ENCODE results near the gene PIGBOS1. TPM values are rescaled to one million over a fixed set of nuclear protein-coding genes. Genes with fewer than 3 reads are reported as not detected.
A peak's percentile ranks its signal among the peaks of the same experiment; 100 is the strongest.

Gene PIGBOS1
- total RNA-seq, 1 donor from 2014 or later: 8.9 TPM

GRCh38 chr15:55276324-55276723 lies 42.6 kb downstream of the PIGBOS1 start:
- H2AFZ ChIP-seq (ENCODE audit: low read depth, low read length): no peak overlapping the region
- no peak overlapping the region for H3K4me3 ChIP-seq (ENCODE audit: insufficient read depth, low read depth, low read length)

GRCh38 chr15:55270291-55270690 lies 48.6 kb downstream of the PIGBOS1 start:
- H3K36me3 Mint-ChIP-seq (ENCODE audit: low read depth, unreplicated experiment): peaks cover 3% of the 10 kb centered on the region
- H3K27me3 ChIP-seq (ENCODE audit: insufficient read depth, low read length): no peaks in the 10 kb centered on the region
- no peaks in the 10 kb centered on the region for H3K36me3 ChIP-seq (ENCODE audit: insufficient read depth, low read length)
- H3K9me3 ChIP-seq (ENCODE audit: insufficient read depth, low read depth, low read length): no peaks in the 10 kb centered on the region
- TF ChIP-seq EZH2 (IDR thresholded peaks at IDR 0.05; ENCODE audit: insufficient read depth, low read length): no peak
- TF ChIP-seq CTCF (IDR thresholded peaks at IDR 0.05; ENCODE audit: insufficient read depth, low read depth, low read length): no peak
- no peak overlapping the region for H3K4me3 ChIP-seq (ENCODE audit: insufficient read depth, low read depth, low read length)
- H3K27ac Mint-ChIP-seq (ENCODE audit: unreplicated experiment): no peak overlapping the region
- no peaks in the 10 kb centered on the region for H3K9me3 Mint-ChIP-seq (ENCODE audit: unreplicated experiment)
- no peak overlapping the region for H3K9ac ChIP-seq (ENCODE audit: low read length)
- peaks cover 16% of the 10 kb centered on the region for H3K4me1 Mint-ChIP-seq (ENCODE audit: low read depth, unreplicated experiment)
- no peak for DNase-seq (ENCODE audit: low read depth)
- H4K20me1 ChIP-seq (ENCODE audit: insufficient read depth, low read length): no peaks in the 10 kb centered on the region
- peaks cover 16% of the 10 kb centered on the region for H3K79me2 ChIP-seq (ENCODE audit: insufficient read depth, low read length)
- no peak overlapping the region for H3K27ac ChIP-seq (ENCODE audit: low read depth, low read length)
- H2AFZ ChIP-seq (ENCODE audit: low read depth, low read length): no peak overlapping the region
- H3K4me1 ChIP-seq (ENCODE audit: insufficient read depth, low read length): peaks cover 20% of the 10 kb centered on the region
- no peak for FAIRE-seq
- H3K4me3 Mint-ChIP-seq (ENCODE audit: unreplicated experiment): no peak overlapping the region
- no peaks in the 10 kb centered on the region for H3K27me3 Mint-ChIP-seq (ENCODE audit: low read depth, unreplicated experiment)
- no peak overlapping the region for H3K4me2 ChIP-seq (ENCODE audit: low read length)

More at GRCh38 chr15:55276324-55276723, 42.6 kb downstream of the PIGBOS1 start:
- DNase-seq (ENCODE audit: low read depth) (no peak), FAIRE-seq (no peak)
- Mint-ChIP-seq H3K27ac (ENCODE audit: unreplicated experiment) (no peak overlapping the region), H3K36me3 (ENCODE audit: low read depth, unreplicated experiment) (peaks cover 3% of the 10 kb centered on the region), H3K4me1 (ENCODE audit: low read depth, unreplicated experiment) (peaks cover 22% of the 10 kb centered on the region), H3K4me3 (ENCODE audit: unreplicated experiment) (no peak overlapping the region), H3K9me3 (ENCODE audit: unreplicated experiment) (no peaks in the 10 kb centered on the region), H3K27me3 (ENCODE audit: low read depth, unreplicated experiment) (no peaks in the 10 kb centered on the region)
- Histone ChIP-seq H3K9me3 (ENCODE audit: insufficient read depth, low read depth, low read length) (no peaks in the 10 kb centered on the region), H3K79me2 (ENCODE audit: insufficient read depth, low read length) (peaks cover 29% of the 10 kb centered on the region), H3K4me1 (ENCODE audit: insufficient read depth, low read length) (peaks cover 13% of the 10 kb centered on the region), H3K36me3 (ENCODE audit: insufficient read depth, low read length) (no peaks in the 10 kb centered on the region), H3K27me3 (ENCODE audit: insufficient read depth, low read length) (no peaks in the 10 kb centered on the region), H3K9ac (ENCODE audit: low read length) (no peak overlapping the region), H3K4me2 (ENCODE audit: low read length) (no peak overlapping the region), H4K20me1 (ENCODE audit: insufficient read depth, low read length) (peaks cover 7% of the 10 kb centered on the region), H3K27ac (ENCODE audit: low read depth, low read length) (no peak overlapping the region)
- TF ChIP-seq EZH2 (IDR thresholded peaks at IDR 0.05; ENCODE audit: insufficient read depth, low read length): no peak
- TF ChIP-seq CTCF (IDR thresholded peaks at IDR 0.05; ENCODE audit: insufficient read depth, low read depth, low read length): no peak

- Histone ChIP-seq H3K27me3 (ENCODE audit: insufficient read depth, low read length) (no peaks in the 10 kb centered on the region), H2AFZ (ENCODE audit: low read depth, low read length) (no peak overlapping the region), H3K4me1 (ENCODE audit: insufficient read depth, low read length) (peaks cover 20% of the 10 kb centered on the region), H3K9me3 (ENCODE audit: insufficient read depth, low read depth, low read length) (no peaks in the 10 kb centered on the region), H3K79me2 (ENCODE audit: insufficient read depth, low read length) (peaks cover 16% of the 10 kb centered on the region), H3K36me3 (ENCODE audit: insufficient read depth, low read length) (no peaks in the 10 kb centered on the region), H3K9ac (ENCODE audit: low read length) (no peak overlapping the region), H3K4me2 (ENCODE audit: low read length) (peak overlapping the region; percentile 80), H3K4me3 (ENCODE audit: insufficient read depth, low read depth, low read length) (no peak overlapping the region), H4K20me1 (ENCODE audit: insufficient read depth, low read length) (no peaks in the 10 kb centered on the region), H3K27ac (ENCODE audit: low read depth, low read length) (no peak overlapping the region)
- H3K36me3 Mint-ChIP-seq (ENCODE audit: low read depth, unreplicated experiment): peaks cover 3% of the 10 kb centered on the region
- no peak overlapping the region for H3K4me3 Mint-ChIP-seq (ENCODE audit: unreplicated experiment)
- H3K9me3 Mint-ChIP-seq (ENCODE audit: unreplicated experiment): no peaks in the 10 kb centered on the region
- TF ChIP-seq CTCF (IDR thresholded peaks at IDR 0.05; ENCODE audit: insufficient read depth, low read depth, low read length): no peak
- no peak for TF ChIP-seq EZH2 (IDR thresholded peaks at IDR 0.05; ENCODE audit: insufficient read depth, low read length)
- FAIRE-seq: no peak
- peaks cover 16% of the 10 kb centered on the region for H3K4me1 Mint-ChIP-seq (ENCODE audit: low read depth, unreplicated experiment)
- no peak overlapping the region for H3K27ac Mint-ChIP-seq (ENCODE audit: unreplicated experiment)
- DNase-seq (ENCODE audit: low read depth): no peak
- no peaks in the 10 kb centered on the region for H3K27me3 Mint-ChIP-seq (ENCODE audit: low read depth, unreplicated experiment)
Measured at GRCh38 chr15:55268176-55268695, 50.7 kb downstream of the PIGBOS1 start.

Measured in astrocyte (in vitro differentiated cells and primary cell).